ENCODE data around the gene PRKN.

DNA sequence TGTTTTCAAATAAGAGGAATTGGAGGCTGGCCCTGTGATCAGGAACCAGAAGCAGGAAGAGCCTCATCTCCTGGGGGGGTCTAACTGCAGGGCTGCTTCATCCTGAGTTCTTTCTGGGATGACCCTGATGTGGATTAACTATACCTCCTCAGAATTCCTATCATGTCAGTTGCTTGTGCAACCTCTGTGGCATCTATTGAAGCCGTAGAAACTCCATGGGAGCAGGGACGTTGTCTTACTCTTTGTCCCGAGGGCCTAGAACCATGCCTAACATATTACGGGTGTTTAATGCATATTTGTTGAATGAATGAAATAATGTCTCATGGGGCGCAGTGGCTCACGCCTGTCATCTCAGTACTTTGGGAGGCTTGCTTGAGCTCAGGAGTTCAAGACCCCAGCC, 1343.6 kb downstream of the PRKN start:
- TF ChIP-seq, protein P1, sequence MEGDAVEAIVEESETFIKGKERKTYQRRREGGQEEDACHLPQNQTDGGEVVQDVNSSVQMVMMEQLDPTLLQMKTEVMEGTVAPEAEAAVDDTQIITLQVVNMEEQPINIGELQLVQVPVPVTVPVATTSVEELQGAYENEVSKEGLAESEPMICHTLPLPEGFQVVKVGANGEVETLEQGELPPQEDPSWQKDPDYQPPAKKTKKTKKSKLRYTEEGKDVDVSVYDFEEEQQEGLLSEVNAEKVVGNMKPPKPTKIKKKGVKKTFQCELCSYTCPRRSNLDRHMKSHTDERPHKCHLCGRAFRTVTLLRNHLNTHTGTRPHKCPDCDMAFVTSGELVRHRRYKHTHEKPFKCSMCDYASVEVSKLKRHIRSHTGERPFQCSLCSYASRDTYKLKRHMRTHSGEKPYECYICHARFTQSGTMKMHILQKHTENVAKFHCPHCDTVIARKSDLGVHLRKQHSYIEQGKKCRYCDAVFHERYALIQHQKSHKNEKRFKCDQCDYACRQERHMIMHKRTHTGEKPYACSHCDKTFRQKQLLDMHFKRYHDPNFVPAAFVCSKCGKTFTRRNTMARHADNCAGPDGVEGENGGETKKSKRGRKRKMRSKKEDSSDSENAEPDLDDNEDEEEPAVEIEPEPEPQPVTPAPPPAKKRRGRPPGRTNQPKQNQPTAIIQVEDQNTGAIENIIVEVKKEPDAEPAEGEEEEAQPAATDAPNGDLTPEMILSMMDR (IDR thresholded peaks at IDR 0.05): no peak
- no peak for TF ChIP-seq POLR2A (IDR thresholded peaks at IDR 0.05)

Data from thyroid gland (tissue), 4 donors.